Tibial artery (tissue), 4 donors: ENCODE results near the gene ALAD.

Source experiments
- DNase-seq, 2 donors: peaks; one replicate each; pipeline ENCODE4 v3.0.0-alpha.2; 2019
- H3K27ac ChIP-seq, 2 donors: fragments of 200-600 bp; sonication (generic) in 1 of 2; 1 replicate in 1 of 2; 2 replicates in 1 of 2; pipeline ENCODE4 v1.5.1; 2018 to 2019; ENCODE audit warnings: mild to moderate bottlenecking in 1 of 2
- H3K27me3 ChIP-seq, 2 donors: fragments of 200-600 bp; sonication (generic) in 1 of 2; one replicate each; pipeline versions ENCODE4 v1.5.1 to v1.6.0; 2016 to 2019
- H3K36me3 ChIP-seq, 3 donors: fragments of 200-600 bp; sonication (generic) in 2 of 3; one replicate each; pipeline ENCODE4 v1.5.1; 2016 to 2019; ENCODE audit warnings: mild to moderate bottlenecking in 2 of 3
- H3K4me1 ChIP-seq, 4 donors: fragments of 200-600 bp; sonication (generic) in 2 of 4; 1 replicate in 3 of 4; 2 replicates in 1 of 4; pipeline ENCODE4 v1.5.1; 2016 to 2019
- H3K4me3 ChIP-seq, 2 donors: fragments of 200-600 bp; sonication (generic) in 1 of 2; 1 replicate in 1 of 2; 2 replicates in 1 of 2; pipeline ENCODE4 v1.5.1; 2018 to 2019; ENCODE audit warnings: mild to moderate bottlenecking in 2 of 2
- H3K9me3 ChIP-seq, 3 donors: fragments of 200-600 bp; sonication (generic) in 1 of 3; one replicate each; pipeline ENCODE4 v1.5.1; 2016 to 2019
- CTCF ChIP-seq, 2 experiments: fragments of 200-600 bp in 1 of 2; fragments of 450-650 bp in 1 of 2; IDR thresholded peaks; one replicate each; pipeline ENCODE4 v1.5.1; 2017 to 2019; ENCODE audit warnings: antibody characterized with exemption in 2 of 2, mild to moderate bottlenecking in 1 of 2, moderate library complexity in 1 of 2
- intact Hi-C: fragments of 100-400 bp; cut with DNase I; formaldehyde crosslinking; loops from one replicate; pipeline ENCODE4 v1.15.0; 2023; ENCODE audit warnings: low total_unique reads

Gene ALAD

GRCh38 chr9:113373676-113374392 lies 27.2 kb downstream of the ALAD start:
- Histone ChIP-seq H3K4me1 (peaks cover 0 to 20% (median 13%) of the 10 kb centered on the region in 4 donors), H3K27ac (no peak overlapping the region), H3K36me3 (peaks cover 17 to 19% (median 17%) of the 10 kb centered on the region in 3 donors), H3K27me3 (no peaks in the 10 kb centered on the region), H3K9me3 (no peaks in the 10 kb centered on the region), H3K4me3 (no peak overlapping the region)
- no peak for TF ChIP-seq CTCF (IDR thresholded peaks at IDR 0.05)
- DNase-seq: no peak
- intact Hi-C loops: loop anchor here (10.0 kb wide), 1 partner anchor 59 kb away; no protein-coding TSS in a partner anchor

- Histone ChIP-seq H3K27ac (no peak overlapping the region), H3K4me3 (no peak overlapping the region), H3K27me3 (no peaks in the 10 kb centered on the region), H3K4me1 (peaks cover 0 to 20% (median 13%) of the 10 kb centered on the region in 4 donors), H3K9me3 (no peaks in the 10 kb centered on the region), H3K36me3 (peaks cover 17 to 19% (median 17%) of the 10 kb centered on the region in 3 donors)
- DNase-seq: no peak
- intact Hi-C loops: loop anchor here (10.0 kb wide), 1 partner anchor 58 kb away; no protein-coding TSS in a partner anchor
- no peak for TF ChIP-seq CTCF (IDR thresholded peaks at IDR 0.05)
These were observed 27.8 kb downstream of the ALAD start for GRCh38 chr9:113373256-113373655.

- H3K27me3 ChIP-seq: no peaks in the 10 kb centered on the region
- intact Hi-C loops: loop anchor here (10.0 kb wide), 1 partner anchor 57 kb away; no protein-coding TSS in a partner anchor
- no peaks in the 10 kb centered on the region for H3K9me3 ChIP-seq
- no peak overlapping the region for H3K4me3 ChIP-seq
- peaks cover 17 to 19% (median 17%) of the 10 kb centered on the region in 3 donors for H3K36me3 ChIP-seq
- no peak for DNase-seq
- H3K27ac ChIP-seq: no peak overlapping the region
- H3K4me1 ChIP-seq: peaks cover 0 to 15% (median 12%) of the 10 kb centered on the region in 4 donors
- TF ChIP-seq CTCF (IDR thresholded peaks at IDR 0.05): no peak
These were observed 29.0 kb downstream of the ALAD start for GRCh38 chr9:113372059-113372458.

- Histone ChIP-seq H3K27ac (no peak overlapping the region), H3K4me3 (no peak overlapping the region), H3K9me3 (no peaks in the 10 kb centered on the region), H3K36me3 (peaks cover 17 to 19% (median 17%) of the 10 kb centered on the region in 3 donors), H3K27me3 (no peaks in the 10 kb centered on the region), H3K4me1 (peaks cover 0 to 15% (median 7%) of the 10 kb centered on the region in 4 donors)
- DNase-seq: no peak
- intact Hi-C loops: loop anchor here (10.0 kb wide), 1 partner anchor 56 kb away; no protein-coding TSS in a partner anchor
- TF ChIP-seq CTCF (IDR thresholded peaks at IDR 0.05): no peak
These were observed 30.2 kb downstream of the ALAD start for GRCh38 chr9:113370806-113371325.

- no peaks in the 10 kb centered on the region for H3K9me3 ChIP-seq
- DNase-seq: no peak
- H3K27ac ChIP-seq: no peak overlapping the region
- no peak for TF ChIP-seq CTCF (IDR thresholded peaks at IDR 0.05)
- H3K4me1 ChIP-seq: peaks cover 0 to 5% (median 0%) of the 10 kb centered on the region in 4 donors
- H3K36me3 ChIP-seq: peaks cover 17 to 19% (median 17%) of the 10 kb centered on the region in 3 donors
- no peaks in the 10 kb centered on the region for H3K27me3 ChIP-seq
- no peak overlapping the region for H3K4me3 ChIP-seq
- intact Hi-C loops: loop anchor here (10.0 kb wide), 1 partner anchor 55 kb away; no protein-coding TSS in a partner anchor
These were observed 31.3 kb downstream of the ALAD start for GRCh38 chr9:113369855-113370140.
